CD14-positive monocyte (primary cell): ENCODE results near the gene CCDC178. TPM values are rescaled to one million over a fixed set of nuclear protein-coding genes. Genes with fewer than 3 reads are reported as not detected.

Experiments
- DNase-seq, 3 donors: peaks; one replicate each; pipeline ENCODE4 v3.0.0-alpha.2; 2011 to 2022
- H2AFZ ChIP-seq: 2 replicates; pipeline ENCODE4 v1.6.0; 2012; ENCODE audit warnings: mild to moderate bottlenecking, low read depth, low read length, inconsistent platforms; ENCODE audit not compliant: insufficient read depth, poor library complexity, severe bottlenecking
- H3K27ac ChIP-seq, 2 donors: 1 replicate in 1 of 2; 2 replicates in 1 of 2; pipeline ENCODE4 v1.5.1; 2012 to 2013; ENCODE audit warnings: low read length in 2 of 2, control low read depth in 1 of 2, inconsistent platforms in 1 of 2, low read depth in 1 of 2, mild to moderate bottlenecking in 1 of 2
- H3K27me3 ChIP-seq, 2 donors: one replicate each; pipeline versions ENCODE4 v1.6.0 to v1.6.1; 2011 to 2013; ENCODE audit warnings: low read length in 2 of 2; ENCODE audit not compliant: control insufficient read depth in 2 of 2, insufficient read depth in 2 of 2
- H3K36me3 ChIP-seq, 2 donors: replicated peaks in 1 of 2; 1 replicate in 1 of 2; 2 replicates in 1 of 2; pipeline versions ENCODE4 v1.5.1 to v1.6.1; 2012 to 2013; ENCODE audit warnings: low read length in 2 of 2, control low read depth in 1 of 2, inconsistent platforms in 1 of 2, mild to moderate bottlenecking in 1 of 2; ENCODE audit not compliant: insufficient read depth in 2 of 2, control insufficient read depth in 1 of 2
- H3K4me1 ChIP-seq, 2 donors: 1 replicate in 1 of 2; 2 replicates in 1 of 2; pipeline versions ENCODE4 v1.5.1 to v1.6.1; 2012 to 2013; ENCODE audit warnings: low read length in 2 of 2, control low read depth in 1 of 2, inconsistent platforms in 1 of 2, mild to moderate bottlenecking in 1 of 2, moderate library complexity in 1 of 2; ENCODE audit not compliant: insufficient read depth in 2 of 2, control insufficient read depth in 1 of 2
- H3K4me2 ChIP-seq: replicated peaks from 2 replicates; pipeline ENCODE3; 2012; ENCODE audit warnings: low read length, moderate library complexity, mild to moderate bottlenecking; ENCODE audit not compliant: poor library complexity, severe bottlenecking; ENCODE audit errors: extremely low read depth
- H3K4me3 ChIP-seq, 3 experiments: fragments of 200-600 bp in 1 of 3; sonication (generic) in 1 of 3; replicated peaks in 1 of 3; 1 replicate in 2 of 3; 2 replicates in 1 of 3; pipeline ENCODE4 v1.5.1; 2011 to 2013; ENCODE audit warnings: low read length in 3 of 3, mild to moderate bottlenecking in 3 of 3, control low read depth in 2 of 3, low read depth in 2 of 3, inconsistent platforms in 1 of 3, moderate library complexity in 1 of 3
- H3K79me2 ChIP-seq: 2 replicates; pipeline ENCODE4 v1.6.0; 2012; ENCODE audit warnings: mild to moderate bottlenecking, control low read depth, inconsistent platforms, low read length, moderate library complexity; ENCODE audit not compliant: insufficient read depth
- H3K9ac ChIP-seq: 2 replicates; pipeline ENCODE4 v1.6.0; 2017; ENCODE audit warnings: low read length, mild to moderate bottlenecking; ENCODE audit not compliant: insufficient read depth, poor library complexity, severe bottlenecking
- H3K9me3 ChIP-seq, 2 donors: replicated peaks in 1 of 2; 1 replicate in 1 of 2; 2 replicates in 1 of 2; pipeline versions ENCODE4 v1.5.1 to v1.6.1; 2012 to 2013; ENCODE audit warnings: low read length in 2 of 2, control low read depth in 1 of 2; ENCODE audit not compliant: control insufficient read depth in 1 of 2, insufficient read depth in 1 of 2
- H4K20me1 ChIP-seq: 2 replicates; pipeline ENCODE4 v1.6.0; 2012; ENCODE audit warnings: mild to moderate bottlenecking, low read length, control low read depth, moderate library complexity; ENCODE audit not compliant: insufficient read depth
- H3K27ac Mint-ChIP-seq, 7 donors: one replicate each; pipeline ENCODE4 v1.8.0; 2020; ENCODE audit warnings: mild to moderate bottlenecking in 7 of 7, mixed read lengths in 7 of 7, moderate library complexity in 6 of 7, inconsistent platforms in 2 of 7
- H3K27me3 Mint-ChIP-seq, 3 donors: one replicate each; pipeline ENCODE4 v1.8.0; 2021 to 2022; ENCODE audit warnings: low read depth in 3 of 3, mild to moderate bottlenecking in 3 of 3, mixed read lengths in 3 of 3, moderate library complexity in 3 of 3, inconsistent platforms in 1 of 3
- H3K36me3 Mint-ChIP-seq, 2 donors: one replicate each; pipeline ENCODE4 v1.8.0; 2020; ENCODE audit warnings: mixed read lengths in 2 of 2, inconsistent platforms in 1 of 2, mild to moderate bottlenecking in 1 of 2
- H3K4me1 Mint-ChIP-seq: one replicate; pipeline ENCODE4 v1.8.0; 2020; ENCODE audit warnings: mild to moderate bottlenecking, mixed read lengths
- H3K4me3 Mint-ChIP-seq, 2 donors: one replicate each; pipeline ENCODE4 v1.8.0; 2020; ENCODE audit warnings: mild to moderate bottlenecking in 2 of 2, mixed read lengths in 2 of 2, moderate library complexity in 1 of 2
- H3K9me3 Mint-ChIP-seq, 7 donors: one replicate each; pipeline ENCODE4 v1.8.0; 2020 to 2022; ENCODE audit warnings: mixed read lengths in 7 of 7, mild to moderate bottlenecking in 6 of 7, moderate library complexity in 6 of 7, inconsistent platforms in 2 of 7
- CTCF ChIP-seq: fragments of 200-600 bp; IDR thresholded peaks from one replicate; pipeline ENCODE4 v1.8.0; 2022; ENCODE audit warnings: antibody characterized with exemption, mild to moderate bottlenecking
- intact Hi-C, 2 donors: fragments of 100-400 bp; cut with micrococcal nuclease; formaldehyde crosslinking; loops; one replicate each; pipeline versions ENCODE4 v1.15.0 to v1.15.1; 2023
- polyA plus RNA-seq, 3 donors: library from polyadenylated mRNA; depleted of rRNA in 1 of 3; unstranded in 2 of 3; stranded (reverse) in 1 of 3; fragments of 300-500 nt in 2 of 3; fragments of >200 nt in 1 of 3; fragmentation: Illumina TruSeq in 2 of 3; gene quantifications; 1 replicate in 2 of 3; 2 replicates in 1 of 3; pipeline ENCODE4 v1.2.3, GENCODE V29; 2012 to 2021

The CCDC178 gene
- polyA plus RNA-seq, 3 donors, result not detected

GRCh38 chr18:33034212-33034611 lies 406.3 kb downstream of the CCDC178 start:
- Mint-ChIP-seq H3K36me3 (no peaks in the 10 kb centered on the region), H3K4me3 (no peak overlapping the region), H3K27ac (no peak overlapping the region), H3K27me3 (no peaks in the 10 kb centered on the region), H3K9me3 (peaks cover 0 to 2% (median 0%) of the 10 kb centered on the region in 7 donors), H3K4me1 (no peaks in the 10 kb centered on the region)
- H3K27ac ChIP-seq, result no peak overlapping the region
- H3K4me1 ChIP-seq, result no peaks in the 10 kb centered on the region
- no peak overlapping the region for H3K4me3 ChIP-seq
- no peak overlapping the region for H3K4me2 ChIP-seq
- intact Hi-C loops, result no loop called here
- no peaks in the 10 kb centered on the region for H3K27me3 ChIP-seq
- H4K20me1 ChIP-seq, result no peaks in the 10 kb centered on the region
- H2AFZ ChIP-seq, result no peak overlapping the region
- DNase-seq, result no peak
- H3K9ac ChIP-seq, result no peak overlapping the region
- no peaks in the 10 kb centered on the region for H3K9me3 ChIP-seq
- no peaks in the 10 kb centered on the region for H3K79me2 ChIP-seq
- no peak for TF ChIP-seq CTCF
- H3K36me3 ChIP-seq, result no peaks in the 10 kb centered on the region

- Mint-ChIP-seq H3K36me3 (no peaks in the 10 kb centered on the region), H3K4me1 (no peaks in the 10 kb centered on the region), H3K27ac (no peak overlapping the region), H3K4me3 (no peak overlapping the region), H3K27me3 (peaks cover 0 to 2% (median 0%) of the 10 kb centered on the region in 3 donors), H3K9me3 (peaks cover 0 to 2% (median 0%) of the 10 kb centered on the region in 7 donors)
- H3K27ac ChIP-seq, result no peak overlapping the region
- H3K4me2 ChIP-seq, result no peak overlapping the region
- intact Hi-C loops, result no loop called here
- no peaks in the 10 kb centered on the region for H4K20me1 ChIP-seq
- no peak overlapping the region for H2AFZ ChIP-seq
- H3K4me3 ChIP-seq, result no peak overlapping the region
- no peak for TF ChIP-seq CTCF
- no peak overlapping the region for H3K9ac ChIP-seq
- H3K36me3 ChIP-seq, result no peaks in the 10 kb centered on the region
- H3K79me2 ChIP-seq, result no peaks in the 10 kb centered on the region
- H3K4me1 ChIP-seq, result no peaks in the 10 kb centered on the region
- H3K9me3 ChIP-seq, result no peaks in the 10 kb centered on the region
- no peaks in the 10 kb centered on the region for H3K27me3 ChIP-seq
- DNase-seq, result no peak
These were observed 418.2 kb downstream of the CCDC178 start for GRCh38 chr18:33022370-33022769.
